HEK293T (cell line): ENCODE measurements around the gene TAS2R38.

Experiments
- ARNT ChIP-seq: fragments of 450-650 bp; IDR thresholded peaks from 2 replicates; pipeline ENCODE4 v1.6.1; 2017; ENCODE audit warnings: mild to moderate bottlenecking
- HDGF ChIP-seq: fragments of 450-650 bp; IDR thresholded peaks from 2 replicates; pipeline ENCODE4 v1.6.1; 2017; ENCODE audit warnings: antibody characterized with exemption, borderline replicate concordance
- L3MBTL2 ChIP-seq: fragments of 450-650 bp; conservative IDR thresholded peaks from 2 replicates; pipeline ENCODE4 v1.6.1; 2016; ENCODE audit warnings: mild to moderate bottlenecking
- LEF1 ChIP-seq: fragments of 450-650 bp; IDR thresholded peaks from 2 replicates; pipeline ENCODE4 v1.6.1; 2017; ENCODE audit warnings: mild to moderate bottlenecking, borderline replicate concordance
- TARDBP ChIP-seq: fragments of 450-650 bp; IDR thresholded peaks from 2 replicates; pipeline ENCODE4 v1.6.1; 2016

DNA sequence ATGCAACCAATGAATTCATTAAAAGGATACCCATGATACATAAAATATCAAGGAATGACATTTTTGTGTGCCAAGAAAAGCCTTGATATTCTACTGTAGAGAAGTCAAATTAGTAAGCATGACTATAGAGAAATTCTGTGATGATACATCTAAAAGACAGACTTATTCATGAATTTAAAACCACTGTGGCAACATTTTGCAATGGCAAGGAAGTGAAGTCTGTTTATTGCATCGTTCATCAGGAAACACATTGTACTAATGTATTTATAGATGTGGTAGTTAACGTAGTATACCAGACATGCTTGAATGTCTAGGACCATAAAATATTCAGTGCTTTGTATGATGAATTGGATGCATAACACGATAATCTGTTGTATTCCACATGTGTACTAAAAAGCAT is 17.5 kb downstream of the TAS2R38 start:
- TF ChIP-seq LEF1 (no peak), TARDBP (no peak), L3MBTL2 (no peak), HDGF (no peak), ARNT (no peak)
